ENCODE measurements around the gene ELL.

- no peak for TF ChIP-seq CTCF (IDR thresholded peaks at IDR 0.05; ENCODE audit: low read depth, low read length)
- no peak for TF ChIP-seq EZH2phosphoT487 (IDR thresholded peaks at IDR 0.05; ENCODE audit: low read depth)
Measured at GRCh38 chr19:18428173-18428786, 93.6 kb downstream of the ELL start.
